CD4-positive, alpha-beta T cell treated with Interleukin-17A for 4 hours (primary cell): Measurements from ENCODE around the gene STAT3.
"Not testable (repeated sequence)": the region's sequence is repeated elsewhere in the genome, so short reads cannot be mapped to it uniquely, and the experiment has no call there.

Experiments
- DNase-seq: peaks from one replicate; pipeline ENCODE4 v3.0.0-alpha.2; 2020; ENCODE audit warnings: mixed read lengths

The STAT3 gene

DNA sequence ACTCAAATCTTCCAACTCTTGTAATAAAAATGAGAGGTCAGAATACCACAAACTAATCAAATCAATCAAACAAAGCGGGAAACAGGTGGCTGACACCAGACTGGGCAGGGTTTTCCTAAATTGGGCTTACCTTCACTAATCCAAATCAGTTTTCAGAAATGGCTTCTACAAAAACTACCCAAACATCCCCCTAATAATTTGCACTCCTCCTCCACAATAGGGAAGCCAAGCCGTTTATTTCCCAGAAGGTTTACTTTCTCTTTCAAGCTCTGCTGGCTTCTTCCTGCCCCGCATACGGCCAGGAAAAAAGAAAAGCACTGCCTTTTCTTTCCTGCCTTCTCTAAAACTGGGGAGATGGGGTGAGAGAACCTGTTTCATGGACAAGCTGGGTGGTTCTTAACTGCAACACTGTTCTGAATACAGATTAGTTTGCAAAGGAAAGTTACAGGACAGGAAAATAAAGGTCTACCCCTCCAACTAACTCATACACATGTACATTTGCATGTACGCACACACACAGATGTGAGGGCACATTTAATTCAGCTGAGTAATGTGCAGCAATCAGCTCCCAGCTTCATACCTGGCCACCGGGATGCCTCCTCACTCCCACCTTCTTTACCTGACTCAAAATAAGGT is 9.2 kb downstream of the STAT3 start:
- no peak for DNase-seq

DNA sequence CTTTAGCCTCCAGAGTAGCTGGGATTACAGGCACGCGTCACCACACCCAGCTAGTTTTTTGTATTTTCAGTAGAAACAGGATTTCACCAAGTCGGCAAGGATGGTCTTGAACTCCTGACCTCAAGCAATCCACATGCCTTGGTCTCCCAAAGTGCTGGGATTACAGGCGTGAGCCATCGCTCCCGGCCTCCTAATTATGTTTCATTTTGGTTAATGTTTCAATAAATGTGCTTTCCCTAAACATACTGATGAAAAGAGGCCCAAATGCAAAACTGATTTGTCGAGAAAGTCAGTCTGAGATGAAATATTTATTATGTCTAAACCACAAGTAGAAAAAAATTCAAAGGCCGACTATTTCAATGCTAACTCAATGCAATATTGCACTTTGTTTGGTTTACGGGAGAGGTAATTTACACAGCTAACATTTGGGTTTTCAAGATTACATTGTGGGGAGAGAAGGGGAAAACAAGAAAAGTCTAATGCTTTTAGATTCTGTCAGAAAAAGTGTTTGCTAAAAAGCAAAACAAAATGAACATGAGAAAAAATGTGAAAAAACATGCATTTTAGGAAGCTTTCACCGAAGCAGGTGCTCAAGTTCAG is 9.8 kb downstream of the STAT3 start:
- no peak for DNase-seq

DNA sequence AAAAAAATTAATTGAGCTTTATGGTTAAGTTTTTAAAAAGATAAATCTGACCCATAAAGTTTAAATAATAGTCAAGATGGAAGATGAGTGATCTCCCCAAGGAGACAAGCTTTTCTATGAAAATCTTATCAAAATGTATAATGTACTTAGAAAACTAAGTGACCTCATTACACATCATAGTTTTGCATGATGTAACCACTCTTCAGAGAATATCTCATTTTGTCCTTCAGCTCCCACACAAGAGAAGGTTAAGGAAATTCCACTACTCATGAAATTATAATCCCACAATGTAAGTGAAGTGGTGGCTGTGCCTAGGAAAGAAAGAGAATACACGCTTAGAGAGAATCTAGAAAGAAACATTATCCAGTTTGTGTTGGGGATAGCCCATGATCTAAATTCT is 14.3 kb downstream of the STAT3 start:
- DNase-seq: no peak

DNA sequence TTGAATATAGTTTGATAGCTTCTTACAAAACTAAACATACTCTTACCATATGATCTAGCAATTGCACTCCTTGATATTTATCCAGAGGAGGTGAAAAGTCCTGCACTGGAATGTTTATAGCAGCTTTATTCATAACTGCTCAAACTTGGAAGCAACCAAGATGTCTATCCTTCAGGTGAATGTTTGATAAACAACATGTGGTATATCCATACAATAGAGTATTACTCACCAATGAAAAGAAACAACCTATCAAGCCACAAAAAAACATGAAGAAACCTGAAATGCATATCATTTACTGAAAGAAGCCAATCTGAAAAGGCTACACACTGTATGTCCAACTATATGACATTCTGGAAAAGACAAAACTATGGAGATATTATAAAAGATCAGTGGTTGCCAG is 16.1 kb downstream of the STAT3 start:
- no peak for DNase-seq

DNA sequence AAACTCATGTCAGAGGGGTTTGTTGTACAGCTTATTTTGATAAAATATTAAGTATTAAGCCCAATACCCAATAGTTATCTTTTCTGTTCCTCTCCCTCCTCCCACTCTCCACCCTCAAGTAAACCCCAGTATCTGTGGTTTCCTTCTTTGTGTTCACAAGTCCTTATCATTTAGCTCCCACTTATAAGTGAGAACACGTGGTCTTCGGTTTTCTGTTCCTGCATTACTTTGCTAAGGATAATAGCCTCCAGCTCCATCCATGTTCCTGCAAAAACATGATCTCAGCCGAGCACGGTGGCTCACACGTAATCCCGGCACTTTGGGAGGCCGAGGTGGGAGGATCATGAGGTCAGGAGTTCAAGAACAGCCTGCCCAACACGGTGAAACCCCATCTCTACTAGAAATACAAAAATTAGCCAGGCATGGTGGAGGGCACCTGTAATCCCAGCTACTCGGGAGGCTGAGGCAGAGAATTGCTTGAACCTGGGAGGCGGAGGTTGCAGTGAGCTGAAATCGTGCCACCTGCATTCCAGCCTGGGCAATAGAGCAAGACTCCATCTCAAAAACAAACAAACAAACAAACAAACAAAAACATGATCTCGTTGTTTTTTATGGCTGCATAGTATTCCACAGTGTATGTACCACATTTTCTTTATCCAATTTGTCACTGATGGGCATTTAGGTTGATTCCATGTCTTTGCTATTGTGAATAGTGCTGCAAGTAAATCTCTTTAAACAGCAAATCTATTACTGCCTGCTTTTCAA is 19.3 kb downstream of the STAT3 start:
- DNase-seq: not testable (repeated sequence)

DNA sequence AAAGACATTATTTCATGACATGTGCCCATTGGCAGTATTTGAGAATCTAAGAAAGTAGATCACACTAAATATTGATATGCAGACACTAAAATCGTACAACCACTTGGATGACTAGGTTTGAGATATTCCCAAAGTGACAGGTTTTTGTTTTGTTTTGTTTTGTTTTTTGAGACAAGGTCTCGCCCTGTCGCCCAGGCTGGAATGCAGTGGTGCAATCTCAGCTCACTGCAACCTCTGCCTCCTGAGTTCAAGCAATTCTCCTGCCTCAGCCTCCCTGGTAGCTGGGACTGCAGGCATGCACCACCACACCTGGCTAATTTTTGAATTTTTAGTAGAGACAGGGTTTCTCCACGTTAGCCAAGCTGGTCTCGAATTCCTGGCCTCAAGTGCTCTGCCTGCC is 19.9 kb downstream of the STAT3 start:
- not testable (repeated sequence) for DNase-seq

DNA sequence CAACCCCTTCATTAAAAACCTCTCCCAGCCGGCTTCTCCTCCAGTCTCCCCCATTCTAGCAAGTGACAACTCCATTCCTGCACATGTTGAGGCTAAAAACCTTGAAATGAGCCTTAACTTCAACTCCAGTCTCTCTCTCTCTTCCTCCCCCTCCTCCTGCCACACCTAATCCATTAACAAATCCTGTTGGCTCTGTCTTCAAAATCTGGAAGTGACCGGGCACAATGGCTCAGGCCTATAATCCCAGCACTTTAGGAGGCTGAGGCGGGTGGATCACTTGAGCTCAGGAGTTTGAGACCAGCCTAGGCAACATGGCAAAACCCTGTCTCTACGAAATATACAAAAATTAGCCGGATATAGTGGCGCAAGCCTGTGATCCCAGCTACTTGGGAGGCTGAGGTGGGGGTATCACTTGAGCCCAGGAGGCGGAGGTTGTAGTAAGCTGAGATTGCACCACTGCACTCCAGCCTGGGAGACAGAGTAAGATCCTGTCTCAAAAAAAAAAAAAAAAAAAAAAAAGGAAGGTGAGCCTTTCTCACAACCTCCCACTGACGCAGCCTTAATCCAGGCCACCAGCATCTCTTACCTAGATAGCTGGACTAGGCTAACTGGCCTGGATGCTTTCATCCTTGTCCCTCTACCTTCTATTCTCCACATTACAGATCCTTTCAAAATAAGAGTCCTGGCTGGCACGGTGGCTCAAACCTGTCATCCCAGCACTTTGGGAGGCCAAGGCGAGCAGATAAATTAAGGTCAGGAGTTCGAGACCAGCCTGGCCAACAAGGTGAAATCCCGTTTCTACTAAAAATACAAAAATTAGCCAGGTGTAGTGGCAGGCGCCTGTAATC is 21.8 kb downstream of the STAT3 start:
- not testable (repeated sequence) for DNase-seq

DNA sequence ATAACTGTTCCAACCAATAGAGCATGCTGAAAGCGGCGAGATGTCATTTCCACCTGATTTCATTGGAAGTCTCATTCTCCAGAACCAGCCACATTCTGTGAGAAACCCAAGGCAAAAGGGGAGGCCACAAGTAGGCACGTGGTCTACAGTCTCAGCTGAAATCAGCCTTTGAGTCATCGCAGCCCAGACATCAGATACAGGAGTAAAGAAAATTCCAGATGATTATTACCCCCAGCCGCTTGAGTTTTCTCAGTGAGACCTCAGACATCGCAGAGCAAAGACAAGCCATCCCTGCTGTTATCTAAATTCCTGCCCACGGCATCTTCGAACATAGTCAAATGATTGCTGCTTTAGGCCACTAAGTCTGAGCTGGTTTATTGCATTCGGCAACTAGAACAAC is 23.1 kb downstream of the STAT3 start:
- peak; percentile 24 for DNase-seq

DNA sequence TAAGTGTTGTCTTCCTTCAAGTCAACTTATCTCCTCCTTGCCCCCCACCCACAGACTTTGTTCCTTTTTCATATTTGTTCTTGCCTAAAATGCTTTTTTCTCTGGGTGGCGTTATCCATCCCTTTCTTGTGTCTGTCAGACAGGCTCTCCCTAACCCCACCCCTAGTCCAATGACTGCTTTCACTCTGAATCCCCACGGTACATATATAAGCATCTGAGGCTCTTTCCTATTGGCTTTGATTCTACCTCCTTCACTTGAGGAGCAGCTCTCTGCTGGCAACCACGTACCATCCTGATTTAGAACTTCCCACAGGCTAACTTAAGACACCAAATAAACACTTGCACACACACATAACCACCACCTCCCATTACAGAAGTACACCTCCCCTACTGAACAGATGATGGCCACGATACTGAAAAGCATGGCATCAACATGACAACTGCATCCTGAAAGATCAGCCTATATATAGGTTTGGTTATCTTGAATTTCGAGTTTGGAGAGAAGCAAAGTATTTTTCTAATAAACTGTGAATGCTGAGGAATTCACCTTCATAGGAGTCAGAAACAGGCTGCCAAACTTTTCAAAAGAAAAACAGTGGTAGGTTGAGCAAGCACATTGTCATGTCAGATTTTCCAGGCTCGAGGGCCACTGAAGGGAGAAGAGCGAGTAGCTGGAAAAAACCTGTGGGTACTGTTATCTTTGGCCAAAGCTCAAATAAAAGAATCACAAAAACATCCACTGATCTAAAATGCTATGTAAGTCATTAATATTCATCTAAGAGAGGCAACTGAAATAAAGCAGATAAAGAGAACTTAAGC is 24.3 kb downstream of the STAT3 start:
- DNase-seq: no peak

DNA sequence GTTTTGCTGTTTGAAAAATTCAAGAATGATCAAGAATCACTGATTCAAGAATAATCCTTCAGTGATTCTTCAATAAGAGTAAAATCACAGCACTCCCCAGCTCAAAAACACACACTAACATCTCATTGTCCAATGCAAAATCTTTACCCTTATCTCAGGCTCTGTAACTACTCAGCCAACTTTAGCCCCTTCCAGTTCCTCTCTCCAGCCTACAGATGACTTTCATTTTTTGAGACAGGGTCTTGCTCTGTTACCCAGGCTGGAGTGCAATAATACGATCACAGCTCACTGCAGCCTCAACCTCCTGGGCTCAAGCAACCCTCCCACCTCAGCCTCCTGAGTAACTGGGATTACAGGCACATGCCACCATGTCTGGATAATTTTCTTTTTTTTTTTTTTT is 25.0 kb downstream of the STAT3 start:
- DNase-seq: no peak

DNA sequence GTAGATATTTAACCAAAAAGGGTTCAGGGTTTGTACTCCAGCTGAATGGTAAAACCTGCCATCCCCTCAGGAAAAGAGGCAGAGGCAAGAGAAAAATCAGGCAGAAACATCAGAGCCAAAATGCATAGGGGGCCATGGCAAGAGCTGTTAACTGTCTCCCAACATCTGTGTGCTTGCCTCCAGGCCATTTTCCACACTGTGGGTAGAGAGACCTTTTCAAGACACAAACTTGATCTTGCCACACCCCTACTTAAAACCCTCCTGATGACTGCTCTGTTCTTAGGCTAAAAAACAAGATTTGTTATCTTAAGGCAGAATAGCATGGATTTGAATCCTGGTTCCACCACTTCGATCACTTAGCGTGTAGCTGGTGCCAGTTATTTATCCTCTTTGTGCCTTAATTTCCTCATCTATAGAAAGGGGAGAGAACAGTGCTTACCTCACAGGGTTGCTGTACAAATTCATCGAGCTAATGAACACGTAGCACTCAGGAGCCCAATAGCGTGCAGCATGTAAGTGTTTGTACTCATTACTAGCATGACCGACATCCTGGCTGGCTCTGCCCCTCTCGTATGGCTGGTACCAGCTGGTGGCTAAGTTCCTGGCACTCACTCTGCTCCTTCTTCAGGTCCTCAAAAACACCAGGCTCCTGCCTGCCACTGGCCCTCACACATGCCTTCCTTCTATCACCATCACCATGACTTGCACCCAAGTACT is 25.8 kb downstream of the STAT3 start:
- DNase-seq: no peak

DNA sequence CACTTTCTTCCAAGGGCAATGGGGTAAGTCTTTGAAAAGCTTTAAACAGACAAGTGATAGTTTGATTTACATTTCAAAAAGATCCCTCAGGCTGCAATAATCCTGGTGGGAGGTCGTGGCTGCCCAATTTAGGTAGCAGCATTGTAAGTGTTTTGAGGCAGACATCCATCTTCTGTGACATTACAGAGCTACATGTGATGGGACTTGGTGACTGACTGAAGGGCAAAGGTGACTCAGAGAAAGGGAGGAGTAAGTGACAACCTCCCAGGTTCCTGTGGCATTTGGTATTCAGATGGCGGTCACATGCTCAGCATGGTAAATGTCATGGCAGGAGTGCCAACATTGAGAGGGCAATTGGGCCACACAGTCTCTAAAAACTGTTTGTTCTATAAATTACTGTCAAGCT is 26.5 kb downstream of the STAT3 start:
- DNase-seq: peak; percentile 62

DNA sequence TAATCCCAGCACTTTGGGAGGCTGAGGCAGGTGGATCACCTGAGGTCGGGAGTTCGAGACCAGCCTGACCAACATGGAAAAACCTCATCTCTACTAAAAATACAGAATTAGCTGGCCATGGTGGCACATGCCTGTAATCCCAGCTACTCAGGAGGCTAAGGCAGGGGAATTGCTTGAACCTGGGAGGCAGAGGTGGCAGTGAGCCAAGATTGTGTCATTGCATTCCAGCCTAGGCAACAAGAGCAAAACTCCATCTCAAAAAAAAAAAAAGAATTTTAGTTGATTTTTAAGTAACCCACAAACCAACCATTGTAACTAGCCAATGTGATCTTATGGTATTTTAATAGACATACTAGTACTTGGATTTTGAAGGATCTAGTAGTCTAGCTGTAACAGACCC is 27.9 kb downstream of the STAT3 start:
- not testable (repeated sequence) for DNase-seq

DNA sequence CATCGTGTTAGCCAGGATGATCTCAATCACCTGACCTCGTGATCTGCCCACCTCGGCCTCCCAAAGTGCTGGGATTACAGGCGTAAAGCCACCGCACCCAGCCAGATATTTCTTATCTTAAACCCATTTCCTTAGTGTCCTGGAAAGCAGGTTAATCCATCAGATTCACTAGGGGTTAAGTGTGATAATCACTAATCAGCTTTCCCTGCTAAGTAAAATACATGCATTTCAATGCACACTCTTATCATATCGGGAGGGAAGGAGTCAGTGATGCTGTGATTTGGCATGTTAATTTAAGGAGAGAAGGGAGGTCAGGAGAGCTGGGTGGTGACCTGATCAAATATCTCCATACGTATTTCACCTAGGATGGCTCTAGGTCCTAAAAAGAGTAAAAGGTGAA is 29.1 kb downstream of the STAT3 start:
- DNase-seq: no peak

DNA sequence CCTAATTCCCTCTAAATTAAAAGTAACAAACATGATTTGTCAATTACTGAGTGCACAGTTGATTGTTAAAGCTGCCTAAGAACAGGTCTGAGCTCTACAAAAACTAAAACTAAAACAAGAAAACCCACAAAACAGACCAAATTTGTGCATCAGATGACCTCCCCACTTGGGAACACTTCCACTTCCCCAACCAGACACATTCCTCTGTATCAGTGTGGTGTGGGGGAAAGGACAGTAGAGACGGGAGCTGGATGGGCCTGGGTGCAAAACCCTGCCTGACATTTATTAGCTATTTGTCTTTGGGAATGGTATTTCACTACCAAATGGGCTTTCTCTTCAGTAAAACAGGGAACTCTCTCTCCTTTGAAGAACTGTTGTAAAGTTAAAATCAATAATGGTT is 29.8 kb downstream of the STAT3 start:
- DNase-seq: no peak

DNA sequence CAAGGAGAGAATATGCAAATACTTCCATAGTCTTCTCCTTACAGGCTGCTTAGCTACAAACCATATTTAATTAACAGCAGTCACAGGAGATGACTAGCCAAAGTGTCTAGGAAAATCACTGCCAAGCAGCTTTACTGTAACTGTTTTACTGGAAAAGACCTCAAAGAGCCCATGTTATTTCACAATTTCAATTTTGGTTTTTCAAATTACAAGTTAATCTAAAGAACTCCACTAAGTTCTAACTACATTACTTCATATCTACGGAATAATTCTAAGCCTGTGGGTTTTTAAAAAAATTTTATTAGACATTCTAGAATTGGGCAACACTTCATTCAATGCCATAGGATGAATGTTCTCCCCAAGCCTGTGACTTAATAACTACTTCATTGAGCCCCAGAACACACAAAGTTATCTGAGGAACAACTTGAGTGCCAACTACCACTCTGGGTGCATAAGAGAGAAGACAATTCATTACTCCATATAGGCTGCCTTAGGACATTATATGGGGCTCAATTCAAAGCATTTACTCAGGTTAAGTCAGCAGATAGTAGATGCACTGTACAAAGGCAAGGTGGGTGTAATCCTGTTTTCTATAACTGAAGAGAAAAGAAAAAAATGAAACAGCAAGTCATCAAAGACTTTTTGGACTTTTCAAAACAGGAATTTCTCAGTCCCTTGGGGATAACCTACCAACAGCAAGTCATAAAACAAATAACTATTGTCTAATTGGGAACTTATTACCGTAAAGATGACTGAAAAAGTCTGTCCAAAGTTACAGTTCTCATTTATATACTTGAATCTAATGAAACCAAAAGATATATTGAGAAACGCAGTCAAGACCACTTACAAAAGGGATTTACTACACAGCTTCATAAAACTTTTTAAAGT is 33.0 kb downstream of the STAT3 start:
- no peak for DNase-seq

DNA sequence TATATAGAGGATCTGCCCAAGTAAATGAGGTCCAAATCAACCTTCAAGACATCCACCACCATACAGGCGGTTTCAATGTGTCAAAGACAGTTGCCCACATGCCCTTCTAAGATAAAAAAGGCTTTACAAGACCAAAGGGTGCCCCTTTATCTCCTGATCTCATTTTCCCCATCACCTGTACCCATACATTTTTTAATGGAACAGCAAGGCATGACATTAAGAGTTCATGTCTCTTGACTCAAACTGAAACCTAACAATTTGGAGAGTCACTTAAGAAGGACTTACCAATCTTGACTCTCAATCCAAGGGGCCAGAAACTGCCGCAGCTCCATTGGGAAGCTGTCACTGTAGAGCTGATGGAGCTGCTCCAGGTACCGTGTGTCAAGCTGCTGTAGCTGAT is 40.1 kb downstream of the STAT3 start:
- DNase-seq: no peak

DNA sequence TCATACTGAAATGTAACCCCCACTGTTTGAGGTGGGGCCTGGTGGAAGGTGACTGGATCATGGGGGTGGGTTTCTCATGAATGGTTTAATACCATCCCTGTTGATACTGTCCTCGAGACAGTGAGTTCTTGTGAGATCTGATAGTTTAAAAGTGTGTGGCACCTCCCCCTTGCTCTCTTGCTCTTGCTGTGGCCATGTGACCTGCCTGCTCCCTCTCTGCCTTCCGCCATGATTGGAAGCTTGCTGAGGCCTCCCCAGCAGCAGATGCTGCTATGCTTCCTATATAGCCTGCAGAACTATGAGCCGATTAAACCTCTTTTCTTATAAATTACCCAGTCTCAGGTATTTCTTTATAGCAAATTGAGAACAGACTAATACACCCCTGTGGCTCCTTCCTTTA is 40.6 kb downstream of the STAT3 start:
- DNase-seq: no peak

DNA sequence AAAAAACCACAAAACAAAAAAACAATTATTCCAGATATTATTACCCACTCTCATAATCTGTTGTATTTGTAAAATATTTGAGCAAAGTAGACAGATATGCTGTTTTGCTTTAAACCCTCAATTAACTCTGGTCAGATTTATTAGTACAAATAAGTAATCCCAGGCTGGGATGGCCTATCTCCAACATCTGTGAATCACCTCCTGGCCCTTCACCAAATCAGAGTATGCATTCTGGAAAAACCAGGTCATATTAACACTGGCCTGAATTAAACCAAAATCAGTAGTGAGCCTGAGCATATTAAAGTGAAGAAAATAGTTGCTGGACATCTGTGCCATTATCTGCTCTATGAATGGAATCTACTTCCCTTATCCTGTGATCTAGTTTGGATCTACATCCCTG is 41.0 kb downstream of the STAT3 start:
- DNase-seq: no peak

DNA sequence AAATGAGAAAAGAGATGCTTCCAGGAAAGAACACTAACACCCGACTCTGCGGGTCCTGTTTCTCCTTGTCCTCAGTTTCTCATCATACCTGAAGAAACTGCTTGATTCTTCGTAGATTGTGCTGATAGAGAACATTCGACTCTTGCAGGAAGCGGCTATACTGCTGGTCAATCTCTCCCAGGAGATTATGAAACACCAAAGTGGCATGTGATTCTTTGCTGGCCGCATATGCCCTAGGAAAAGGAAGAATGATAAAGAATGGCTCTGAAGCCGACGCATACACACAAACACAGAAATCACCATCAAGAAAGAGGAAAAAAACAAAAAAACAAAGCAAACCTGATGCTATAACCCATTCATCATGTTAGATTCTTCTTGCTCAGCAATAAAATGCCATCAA is 41.8 kb downstream of the STAT3 start:
- DNase-seq: no peak
